HT-29 (cell line): Measurements from ENCODE around the gene TGFBRAP1. TPM values are rescaled to one million over a fixed set of nuclear protein-coding genes. Genes with fewer than 3 reads are reported as not detected.
A peak's percentile ranks its signal among the peaks of the same experiment; 100 is the strongest.
"Not testable (repeated sequence)": the region's sequence is repeated elsewhere in the genome, so short reads cannot be mapped to it uniquely, and the experiment has no call there.

ENCODE experiments used
- DNase-seq: peaks from one replicate; pipeline ENCODE4 v3.0.0-alpha.2; 2015; ENCODE audit warnings: low spot score
- total RNA-seq: library from RNA; depleted of rRNA; stranded (reverse); fragments of >200 nt; shearing (Covaris generic); gene quantifications from 2 replicates; pipeline ENCODE4 v1.2.3, GENCODE V29; 2014

Gene TGFBRAP1
- total RNA-seq, 1 experiment from 2014 or later = 35.8 TPM

DNA sequence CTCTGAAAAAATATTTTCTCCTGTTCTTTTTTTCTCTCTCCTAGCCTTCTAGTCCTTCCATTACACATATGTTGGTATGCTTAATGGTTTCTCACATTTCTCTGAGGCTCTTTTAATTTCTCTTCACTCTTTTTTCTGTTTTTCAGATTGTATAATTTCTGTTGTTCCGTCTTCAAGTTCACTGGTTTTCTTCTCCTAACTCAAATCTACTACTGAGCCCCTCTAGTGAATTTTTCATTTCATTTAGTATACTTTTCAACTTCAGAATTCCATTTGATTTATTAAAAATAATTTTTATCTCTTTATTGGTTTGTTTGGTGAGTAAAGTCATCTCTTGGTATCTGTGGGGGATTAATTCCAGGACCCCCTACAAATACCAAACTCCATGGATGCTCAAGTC lies 27.6 kb upstream of the TGFBRAP1 start:
- DNase-seq = no peak

- DNase-seq = peak; percentile 76
These were observed 15.3 kb upstream of the TGFBRAP1 start for GRCh38 chr2:105344704-105345345.

- DNase-seq = no peak
These were observed 9.9 kb upstream of the TGFBRAP1 start for GRCh38 chr2:105339414-105339813.

DNA sequence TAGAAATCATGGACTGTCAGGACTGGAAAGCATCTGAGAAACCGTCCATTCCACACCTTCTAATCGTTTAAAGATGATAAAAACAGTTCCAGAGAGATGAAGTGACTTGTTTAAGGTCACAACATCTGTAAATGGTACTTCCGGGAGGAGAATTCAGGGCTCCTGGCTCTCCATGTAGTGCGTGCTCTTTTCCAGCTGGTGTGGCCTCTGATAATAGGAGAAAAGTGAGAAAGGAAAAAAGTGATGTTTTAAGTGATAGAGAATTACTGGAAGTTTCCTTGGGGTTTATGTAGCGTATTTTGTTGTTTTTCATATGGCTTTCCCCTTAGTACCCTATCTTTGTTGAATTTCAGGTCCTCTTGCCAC lies 8.5 kb upstream of the TGFBRAP1 start:
- DNase-seq = no peak

DNA sequence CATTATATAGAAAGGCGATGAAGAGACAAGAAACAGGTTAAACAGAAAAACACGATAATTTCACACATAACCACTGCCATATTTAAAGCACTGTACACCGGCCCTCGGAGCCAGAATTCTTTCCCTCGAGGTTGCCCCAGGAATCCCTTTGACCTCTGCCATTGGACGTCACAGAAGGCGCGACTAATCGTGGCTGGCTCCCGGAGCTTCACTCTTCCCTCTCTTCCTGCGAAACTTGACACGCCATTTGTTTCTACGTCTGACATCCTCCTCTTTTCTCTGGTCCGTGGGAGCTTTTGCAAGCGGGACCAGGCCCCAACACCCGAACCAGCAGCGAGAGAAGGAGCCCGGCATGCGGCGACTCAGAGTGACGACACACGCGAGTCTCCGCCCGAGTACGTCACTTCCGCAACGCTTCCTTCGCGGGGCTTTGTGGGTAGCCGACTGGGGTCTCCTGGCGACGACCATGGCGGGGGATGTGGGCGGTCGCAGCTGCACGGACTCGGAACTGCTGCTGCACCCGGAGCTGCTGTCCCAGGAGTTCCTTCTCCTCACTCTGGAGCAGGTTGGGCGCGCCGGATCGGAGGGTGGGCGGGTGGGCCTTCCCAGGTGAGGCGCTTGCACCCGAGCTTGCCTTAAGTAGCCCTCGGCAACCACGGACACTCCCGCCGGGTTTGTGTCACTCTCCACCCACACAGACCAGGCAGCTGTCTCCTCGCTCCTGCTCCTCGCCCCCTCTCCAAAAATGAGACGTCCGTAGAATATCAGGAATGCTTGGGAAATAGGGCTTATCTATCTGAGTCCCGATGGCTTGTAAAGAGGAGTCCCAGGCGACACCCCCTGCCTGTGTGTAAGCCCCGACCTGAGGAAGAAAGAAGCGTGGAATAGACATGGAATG lies 7.8 kb upstream of the TGFBRAP1 start, which contains the start of gene C2orf49:
Gene C2orf49 (plus strand): TSS at position 419 of the 898 bp plus-strand sequence. CDS start 48 bp downstream, at position 467.
- DNase-seq = peak; percentile 89

GRCh38 chr2:105336786-105337121 lies 7.2 kb upstream of the TGFBRAP1 start:
- DNase-seq = no peak

GRCh38 chr2:105335469-105335868 lies 5.9 kb upstream of the TGFBRAP1 start:
- DNase-seq = no peak

GRCh38 chr2:105334211-105334610 lies 4.7 kb upstream of the TGFBRAP1 start:
- no peak for DNase-seq

DNA sequence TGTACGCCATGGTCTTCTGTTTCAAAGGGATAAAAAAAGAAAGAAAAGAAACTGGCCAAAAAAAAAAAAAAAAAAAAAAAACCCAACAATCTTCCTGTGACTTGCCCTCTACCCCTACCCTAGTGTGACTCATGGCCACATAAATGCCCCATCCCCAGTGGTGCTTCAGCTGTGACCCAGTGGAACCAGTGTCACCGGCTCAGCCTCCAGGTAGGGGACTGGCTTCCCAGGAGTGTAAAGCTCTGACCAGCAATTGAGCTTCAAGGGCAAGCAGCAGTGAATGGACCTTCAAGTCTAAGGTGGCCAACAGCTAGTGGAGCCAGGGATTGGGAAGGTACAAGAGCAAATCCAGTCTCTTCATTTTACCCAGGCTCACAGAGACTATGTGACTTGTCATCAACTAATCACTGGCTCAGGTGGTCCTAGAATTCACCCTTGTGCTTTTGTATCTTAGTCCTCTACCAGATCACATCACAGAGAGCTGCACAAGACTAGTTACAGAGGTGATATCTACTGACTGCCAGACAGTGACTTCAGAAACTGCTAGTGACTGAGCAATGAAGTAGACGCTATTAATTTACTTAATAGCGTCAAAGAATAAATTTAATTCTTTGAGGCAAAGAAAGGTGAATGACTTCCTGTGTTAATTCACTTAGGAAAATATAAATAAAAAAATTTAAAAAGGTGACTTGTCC lies 1.3 kb upstream of the TGFBRAP1 start:
- peak; percentile 42 for DNase-seq

DNA sequence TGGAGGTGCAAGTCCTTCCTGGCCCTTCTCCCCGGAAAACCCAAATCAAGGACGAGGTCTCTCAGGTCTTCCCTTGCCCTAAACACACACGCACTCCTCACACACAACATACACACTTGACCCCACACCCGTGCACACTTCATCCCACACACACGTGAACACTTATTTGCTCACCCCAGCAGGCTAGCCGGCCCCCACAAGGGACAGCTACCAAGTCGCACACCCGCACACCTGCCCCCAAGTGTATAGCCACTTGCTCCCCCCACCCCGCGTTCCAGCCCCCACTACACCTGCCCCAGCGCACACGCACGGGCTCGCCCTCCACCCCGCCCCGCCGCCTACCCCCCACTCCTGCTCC lies 359 bp downstream of the TGFBRAP1 start:
- DNase-seq = no peak

- peak; percentile 59 for DNase-seq
These were observed 996 bp downstream of the TGFBRAP1 start for GRCh38 chr2:105328281-105329196.

DNA sequence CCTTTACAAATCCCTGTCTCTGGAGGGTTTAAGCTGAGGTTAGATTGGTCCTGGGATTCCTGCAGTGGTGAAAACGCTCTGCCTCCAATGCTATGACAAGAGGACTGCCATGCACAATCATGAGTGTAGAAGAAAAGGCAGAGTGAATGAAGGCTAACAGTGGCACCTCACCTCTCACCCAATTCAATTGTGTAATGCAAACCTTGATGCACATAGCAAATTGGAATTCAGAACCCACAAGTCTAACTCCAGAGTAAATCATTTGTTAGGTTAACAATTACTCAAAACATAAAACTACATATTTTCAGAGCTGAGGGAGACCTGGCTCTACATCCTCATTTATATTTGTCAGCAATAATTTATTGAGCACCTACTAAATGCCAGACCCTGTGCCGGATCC lies 1.8 kb downstream of the TGFBRAP1 start:
- DNase-seq = no peak

GRCh38 chr2:105327271-105327670 lies 2.3 kb downstream of the TGFBRAP1 start:
- not testable (repeated sequence) for DNase-seq

GRCh38 chr2:105325389-105325963 lies 4.1 kb downstream of the TGFBRAP1 start:
- no peak for DNase-seq

DNA sequence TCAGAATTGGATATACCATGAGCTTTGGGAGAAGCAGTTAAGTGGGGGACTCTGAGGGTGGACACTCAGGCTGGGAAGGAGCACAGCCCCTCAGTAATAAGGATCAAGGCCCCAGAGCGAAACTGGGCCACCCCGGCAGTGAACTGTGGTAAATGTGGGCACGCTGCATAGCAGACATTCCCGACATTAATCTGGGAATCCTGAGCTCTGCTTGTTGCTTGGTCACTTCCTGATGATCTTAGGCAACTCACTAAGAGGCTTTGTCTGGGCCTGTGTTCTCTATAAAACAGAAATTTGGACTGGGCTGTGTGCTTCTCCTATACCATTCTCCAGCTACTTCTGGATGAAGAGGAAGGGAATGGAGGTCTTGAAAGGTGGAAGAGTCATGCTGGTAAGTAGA lies 4.8 kb downstream of the TGFBRAP1 start:
- no peak for DNase-seq

DNA sequence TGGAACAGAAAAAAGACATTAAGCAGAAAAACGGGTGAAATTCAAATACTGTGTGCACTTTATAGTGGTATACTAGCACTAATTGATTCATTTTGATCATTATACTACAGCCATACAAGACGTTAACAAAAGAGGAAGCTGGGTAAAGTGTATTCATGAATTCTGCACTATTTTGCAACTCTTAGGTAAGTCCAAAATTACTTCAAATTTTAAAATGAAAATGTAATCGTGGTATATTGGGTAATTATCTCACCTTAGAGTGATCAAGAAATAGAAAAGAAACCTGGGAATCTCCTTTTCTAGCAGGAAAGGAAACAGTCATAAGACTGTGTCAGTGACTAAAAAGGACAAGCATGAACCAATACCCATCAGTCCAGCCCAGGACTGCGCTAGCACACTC lies 5.4 kb downstream of the TGFBRAP1 start:
- no peak for DNase-seq

DNA sequence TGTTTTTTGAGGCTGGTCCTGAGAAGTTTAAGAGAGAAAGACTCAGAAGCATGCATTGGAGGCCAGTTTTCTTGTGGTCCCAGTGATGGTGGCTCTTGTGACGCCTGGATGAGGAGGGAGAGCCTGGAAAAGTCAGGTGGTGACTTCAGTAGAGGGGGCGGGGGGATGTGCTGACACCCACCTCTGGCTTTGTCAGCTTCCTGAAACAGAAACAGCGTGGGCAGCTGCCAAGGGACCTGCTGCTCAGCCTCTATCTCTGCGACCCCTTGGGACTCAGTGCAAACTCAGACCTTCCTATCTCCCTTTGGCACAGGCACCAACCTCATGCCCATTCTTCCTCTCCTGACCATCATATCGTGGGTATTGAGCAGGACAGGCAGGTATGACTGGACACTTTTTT lies 6.4 kb downstream of the TGFBRAP1 start:
- no peak for DNase-seq

GRCh38 chr2:105321875-105322646 lies 7.5 kb downstream of the TGFBRAP1 start:
- no peak for DNase-seq

- DNase-seq = peak; percentile 11
These were observed 8.8 kb downstream of the TGFBRAP1 start for GRCh38 chr2:105320651-105321215.

GRCh38 chr2:105317937-105318336 lies 11.6 kb downstream of the TGFBRAP1 start:
- no peak for DNase-seq
